ENCODE measurements around the gene BDH1. TPM values are rescaled to one million over a fixed set of nuclear protein-coding genes. Genes with fewer than 3 reads are reported as not detected.

The BDH1 gene
- total RNA-seq, 1 donor from 2014 or later, result 1.5 TPM

DNA sequence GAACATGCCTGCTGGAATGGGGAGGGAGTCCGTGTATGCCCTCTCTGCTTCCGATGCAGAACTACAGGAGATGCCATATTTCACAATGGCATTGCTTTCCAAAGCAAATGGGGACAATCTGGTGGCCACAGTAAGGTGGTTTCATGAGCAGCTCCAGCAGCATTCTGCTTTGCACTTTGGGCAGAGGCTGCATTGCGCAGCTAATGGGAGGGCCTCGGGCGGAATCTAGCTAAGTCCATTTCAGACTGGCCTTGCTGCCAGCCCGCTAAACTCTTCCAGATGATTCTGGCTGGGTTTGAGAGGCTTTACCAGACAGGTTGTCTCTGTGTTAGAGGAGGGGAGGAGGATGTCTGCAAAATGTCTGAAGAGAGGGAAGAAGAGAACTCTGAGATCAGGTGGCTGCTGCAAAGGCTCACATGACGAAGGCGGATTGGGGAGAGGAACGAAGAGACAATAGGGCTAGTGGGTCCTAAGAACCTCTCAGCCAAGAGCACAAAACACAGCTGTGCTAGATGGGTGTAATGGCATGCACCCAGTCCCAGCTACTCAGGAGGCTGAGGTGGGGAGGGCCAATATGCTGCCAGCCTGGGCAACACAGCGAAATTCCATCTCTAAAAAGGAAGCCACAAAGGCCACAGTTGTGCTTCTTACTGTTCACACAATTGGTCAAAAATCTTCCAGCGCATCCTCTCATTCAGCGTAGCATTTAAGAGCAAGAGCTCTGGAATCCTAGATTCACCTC, 63.7 kb downstream of the BDH1 start:
- Mint-ChIP-seq H3K36me3 (ENCODE audit: low read depth, unreplicated experiment) (peaks cover 5% of the 10 kb centered on the region), H3K27me3 (ENCODE audit: low read depth, unreplicated experiment) (no peaks in the 10 kb centered on the region), H3K9me3 (ENCODE audit: unreplicated experiment) (peaks cover 6% of the 10 kb centered on the region), H3K27ac (ENCODE audit: unreplicated experiment) (no peak overlapping the region), H3K4me1 (ENCODE audit: low read depth, unreplicated experiment) (peaks cover 74% of the 10 kb centered on the region), H3K4me3 (ENCODE audit: unreplicated experiment) (no peak overlapping the region)
- Histone ChIP-seq H3K9me3 (ENCODE audit: insufficient read depth, low read depth, low read length) (no peaks in the 10 kb centered on the region), H2AFZ (ENCODE audit: low read depth, low read length) (no peak overlapping the region), H3K4me3 (ENCODE audit: insufficient read depth, low read depth, low read length) (no peak overlapping the region), H3K27ac (ENCODE audit: low read depth, low read length) (no peak overlapping the region), H3K27me3 (ENCODE audit: insufficient read depth, low read length) (no peaks in the 10 kb centered on the region), H3K79me2 (ENCODE audit: insufficient read depth, low read length) (no peaks in the 10 kb centered on the region), H3K4me2 (ENCODE audit: low read length) (no peak overlapping the region), H3K9ac (ENCODE audit: low read length) (no peak overlapping the region), H3K4me1 (ENCODE audit: insufficient read depth, low read length) (peaks cover 52% of the 10 kb centered on the region), H4K20me1 (ENCODE audit: insufficient read depth, low read length) (no peaks in the 10 kb centered on the region), H3K36me3 (ENCODE audit: insufficient read depth, low read length) (no peaks in the 10 kb centered on the region)
- DNase-seq (ENCODE audit: low read depth), result no peak
- TF ChIP-seq, protein P1, sequence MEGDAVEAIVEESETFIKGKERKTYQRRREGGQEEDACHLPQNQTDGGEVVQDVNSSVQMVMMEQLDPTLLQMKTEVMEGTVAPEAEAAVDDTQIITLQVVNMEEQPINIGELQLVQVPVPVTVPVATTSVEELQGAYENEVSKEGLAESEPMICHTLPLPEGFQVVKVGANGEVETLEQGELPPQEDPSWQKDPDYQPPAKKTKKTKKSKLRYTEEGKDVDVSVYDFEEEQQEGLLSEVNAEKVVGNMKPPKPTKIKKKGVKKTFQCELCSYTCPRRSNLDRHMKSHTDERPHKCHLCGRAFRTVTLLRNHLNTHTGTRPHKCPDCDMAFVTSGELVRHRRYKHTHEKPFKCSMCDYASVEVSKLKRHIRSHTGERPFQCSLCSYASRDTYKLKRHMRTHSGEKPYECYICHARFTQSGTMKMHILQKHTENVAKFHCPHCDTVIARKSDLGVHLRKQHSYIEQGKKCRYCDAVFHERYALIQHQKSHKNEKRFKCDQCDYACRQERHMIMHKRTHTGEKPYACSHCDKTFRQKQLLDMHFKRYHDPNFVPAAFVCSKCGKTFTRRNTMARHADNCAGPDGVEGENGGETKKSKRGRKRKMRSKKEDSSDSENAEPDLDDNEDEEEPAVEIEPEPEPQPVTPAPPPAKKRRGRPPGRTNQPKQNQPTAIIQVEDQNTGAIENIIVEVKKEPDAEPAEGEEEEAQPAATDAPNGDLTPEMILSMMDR (IDR thresholded peaks at IDR 0.05; ENCODE audit: insufficient read depth, low read depth, low read length), result no peak
- TF ChIP-seq EZH2 (IDR thresholded peaks at IDR 0.05; ENCODE audit: insufficient read depth, low read length), result no peak
- FAIRE-seq, result no peak

DNA sequence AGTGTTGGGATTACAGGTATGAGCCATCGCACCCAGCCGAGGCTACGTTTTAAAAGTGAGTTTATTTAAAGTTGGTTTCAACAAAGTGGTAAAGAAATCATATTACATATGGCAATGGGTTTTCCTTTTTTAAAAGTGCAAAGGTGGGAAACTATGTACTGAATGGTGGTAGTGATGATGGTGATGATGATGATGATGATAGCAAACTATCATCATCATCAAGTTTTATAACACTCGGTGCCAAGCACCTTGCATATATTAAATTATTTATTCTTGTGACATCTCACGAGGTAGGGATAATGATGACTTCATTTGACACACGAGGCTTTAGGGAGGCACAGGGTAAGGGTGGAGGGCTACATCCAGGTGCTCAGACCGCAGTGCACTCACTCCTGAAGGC, 64.3 kb downstream of the BDH1 start:
- no peak overlapping the region for H3K9ac ChIP-seq (ENCODE audit: low read length)
- FAIRE-seq, result no peak
- H3K4me1 Mint-ChIP-seq (ENCODE audit: low read depth, unreplicated experiment), result peaks cover 80% of the 10 kb centered on the region
- H3K27ac ChIP-seq (ENCODE audit: low read depth, low read length), result no peak overlapping the region
- DNase-seq (ENCODE audit: low read depth), result no peak
- TF ChIP-seq, protein P1 (IDR thresholded peaks at IDR 0.05; ENCODE audit: insufficient read depth, low read depth, low read length), result no peak
- no peak for TF ChIP-seq EZH2 (IDR thresholded peaks at IDR 0.05; ENCODE audit: insufficient read depth, low read length)
- no peak overlapping the region for H3K27ac Mint-ChIP-seq (ENCODE audit: unreplicated experiment)
- peaks cover 6% of the 10 kb centered on the region for H3K9me3 Mint-ChIP-seq (ENCODE audit: unreplicated experiment)
- H3K79me2 ChIP-seq (ENCODE audit: insufficient read depth, low read length), result no peaks in the 10 kb centered on the region
- H3K4me3 ChIP-seq (ENCODE audit: insufficient read depth, low read depth, low read length), result no peak overlapping the region
- no peak overlapping the region for H3K4me3 Mint-ChIP-seq (ENCODE audit: unreplicated experiment)
- no peaks in the 10 kb centered on the region for H3K27me3 ChIP-seq (ENCODE audit: insufficient read depth, low read length)
- H3K36me3 ChIP-seq (ENCODE audit: insufficient read depth, low read length), result no peaks in the 10 kb centered on the region
- H3K36me3 Mint-ChIP-seq (ENCODE audit: low read depth, unreplicated experiment), result peaks cover 6% of the 10 kb centered on the region
- H2AFZ ChIP-seq (ENCODE audit: low read depth, low read length), result no peak overlapping the region
- H3K4me1 ChIP-seq (ENCODE audit: insufficient read depth, low read length), result peaks cover 48% of the 10 kb centered on the region
- no peak overlapping the region for H3K4me2 ChIP-seq (ENCODE audit: low read length)
- H3K27me3 Mint-ChIP-seq (ENCODE audit: low read depth, unreplicated experiment), result no peaks in the 10 kb centered on the region
- no peaks in the 10 kb centered on the region for H3K9me3 ChIP-seq (ENCODE audit: insufficient read depth, low read depth, low read length)
- H4K20me1 ChIP-seq (ENCODE audit: insufficient read depth, low read length), result no peaks in the 10 kb centered on the region

Data from astrocyte (in vitro differentiated cells and primary cell).